ENCODE measurements around the gene HARS1.
A peak's percentile ranks its signal among the peaks of the same experiment; 100 is the strongest.

HARS1 gene

GRCh38 chr5:140690941-140691924, at the start of gene HARS1, which contains the start of gene HARS2:
Gene HARS1 (minus strand): TSS chr5:140691370. CDS start chr5:140691304, 66 bp downstream.
Gene HARS2 (plus strand): TSS chr5:140691455. CDS start chr5:140691649, 194 bp downstream.
- ATAC-seq (ENCODE audit: insufficient read depth, low read depth): peak; percentile 98
- Histone ChIP-seq H3K79me2 (ENCODE audit: insufficient read depth, low read length) (peaks cover 60% of the 10 kb centered on the region), H3K27ac (ENCODE audit: low read length) (peak within 1 kb of the TSS; percentile 83)

GRCh38 chr5:140737486-140737885, 46.3 kb upstream of the HARS1 start:
- H3K4me2 ChIP-seq (ENCODE audit: insufficient read depth, low read length): no peak overlapping the region
- no peak overlapping the region for H3K4me3 ChIP-seq (ENCODE audit: low read depth in 1 of 2, low read length in 2 of 2)
- H3K27ac ChIP-seq (ENCODE audit: low read length): no peak overlapping the region
- TF ChIP-seq EZH2 (IDR thresholded peaks at IDR 0.05; ENCODE audit: borderline replicate concordance, low read depth, low read length, severe bottlenecking) (no peak), CTCF (IDR thresholded peaks at IDR 0.05; ENCODE audit: borderline replicate concordance, extremely low read depth, low read length, poor library complexity, severe bottlenecking) (no peak)
- H4K20me1 ChIP-seq (ENCODE audit: insufficient read depth, low read length): no peaks in the 10 kb centered on the region
- no peaks in the 10 kb centered on the region for H3K4me1 ChIP-seq (ENCODE audit: insufficient read depth, low read length)
- ATAC-seq (ENCODE audit: insufficient read depth, low read depth) (no peak), DNase-seq (no peak)
- no peak overlapping the region for H3K9ac ChIP-seq (ENCODE audit: low read depth, low read length)
- H2AFZ ChIP-seq (ENCODE audit: low read depth, low read length): no peak overlapping the region
- no peaks in the 10 kb centered on the region for H3K79me2 ChIP-seq (ENCODE audit: insufficient read depth, low read length)
- no peaks in the 10 kb centered on the region for H3K9me3 ChIP-seq (ENCODE audit: insufficient read depth, low read length, severe bottlenecking)
- H3K36me3 ChIP-seq (ENCODE audit: insufficient read depth, low read length): no peaks in the 10 kb centered on the region
- no peaks in the 10 kb centered on the region for H3K27me3 ChIP-seq (ENCODE audit: insufficient read depth, low read length, poor library complexity)

More at GRCh38 chr5:140690941-140691924, at the start of gene HARS1, which contains the start of gene HARS2:
- no peaks in the 10 kb centered on the region for H3K9me3 ChIP-seq (ENCODE audit: insufficient read depth, low read length, severe bottlenecking)
- H2AFZ ChIP-seq (ENCODE audit: low read depth, low read length): peak within 1 kb of the TSS; percentile 85
- H3K36me3 ChIP-seq (ENCODE audit: insufficient read depth, low read length): peaks cover 68% of the 10 kb centered on the region
- TF ChIP-seq EZH2 (IDR thresholded peaks at IDR 0.05; ENCODE audit: borderline replicate concordance, low read depth, low read length, severe bottlenecking) (no peak), CTCF (IDR thresholded peaks at IDR 0.05; ENCODE audit: borderline replicate concordance, extremely low read depth, low read length, poor library complexity, severe bottlenecking) (no peak)
- DNase-seq: peak; percentile 89
- H4K20me1 ChIP-seq (ENCODE audit: insufficient read depth, low read length): no peaks in the 10 kb centered on the region
- H3K27me3 ChIP-seq (ENCODE audit: insufficient read depth, low read length, poor library complexity): no peaks in the 10 kb centered on the region
- H3K9ac ChIP-seq (ENCODE audit: low read depth, low read length): peak within 1 kb of the TSS; percentile 95
- H3K4me1 ChIP-seq (ENCODE audit: insufficient read depth, low read length): peaks cover 42% of the 10 kb centered on the region
- H3K4me2 ChIP-seq (ENCODE audit: insufficient read depth, low read length): peak within 1 kb of the TSS; percentile 96
- H3K4me3 ChIP-seq (ENCODE audit: low read depth in 1 of 2, low read length in 2 of 2): peak within 1 kb of the TSS; percentile 81 to 99

- Histone ChIP-seq H3K9me3 (ENCODE audit: insufficient read depth, low read length, severe bottlenecking) (no peaks in the 10 kb centered on the region), H3K4me2 (ENCODE audit: insufficient read depth, low read length) (no peak overlapping the region), H4K20me1 (ENCODE audit: insufficient read depth, low read length) (no peaks in the 10 kb centered on the region), H2AFZ (ENCODE audit: low read depth, low read length) (no peak overlapping the region), H3K27me3 (ENCODE audit: insufficient read depth, low read length, poor library complexity) (no peaks in the 10 kb centered on the region), H3K79me2 (ENCODE audit: insufficient read depth, low read length) (no peaks in the 10 kb centered on the region), H3K36me3 (ENCODE audit: insufficient read depth, low read length) (no peaks in the 10 kb centered on the region), H3K9ac (ENCODE audit: low read depth, low read length) (no peak overlapping the region), H3K27ac (ENCODE audit: low read length) (no peak overlapping the region), H3K4me3 (ENCODE audit: low read depth in 1 of 2, low read length in 2 of 2) (no peak overlapping the region), H3K4me1 (ENCODE audit: insufficient read depth, low read length) (no peaks in the 10 kb centered on the region)
- ATAC-seq (ENCODE audit: insufficient read depth, low read depth) (no peak), DNase-seq (no peak)
- TF ChIP-seq EZH2 (IDR thresholded peaks at IDR 0.05; ENCODE audit: borderline replicate concordance, low read depth, low read length, severe bottlenecking) (no peak), CTCF (IDR thresholded peaks at IDR 0.05; ENCODE audit: borderline replicate concordance, extremely low read depth, low read length, poor library complexity, severe bottlenecking) (no peak)
Observed at GRCh38 chr5:140734354-140734753, 43.2 kb upstream of the HARS1 start.

Data from DND-41 (cell line).